Stimulated activated CD8-positive, alpha-beta memory T cell treated with anti-CD3 and anti-CD28 coated beads, Interleukin-4, amount 100 ng/mL, for 4 hours (primary cell): ENCODE data around the gene ITGB3BP.
"Not testable (repeated sequence)": the region's sequence is repeated elsewhere in the genome, so short reads cannot be mapped to it uniquely, and the experiment has no call there.

Source experiments
- DNase-seq, 2 donors: peaks; one replicate each; pipeline ENCODE4 v3.0.0-alpha.2; 2020; ENCODE audit warnings: low read depth in 2 of 2, low spot score in 1 of 2

Gene ITGB3BP

GRCh38 chr1:63509718-63510117 lies 13.3 kb downstream of the ITGB3BP start:
- DNase-seq = no peak

- DNase-seq = no peak
Observed at GRCh38 chr1:63506782-63507181, 16.2 kb downstream of the ITGB3BP start.

GRCh38 chr1:63501256-63501655 lies 21.8 kb downstream of the ITGB3BP start:
- no peak for DNase-seq

- no peak for DNase-seq
Observed at GRCh38 chr1:63498106-63498505, 24.9 kb downstream of the ITGB3BP start.

- DNase-seq = no peak
Observed at GRCh38 chr1:63497577-63497976, 25.4 kb downstream of the ITGB3BP start.

- no peak for DNase-seq
Observed at GRCh38 chr1:63487336-63488065, 35.5 kb downstream of the ITGB3BP start.

GRCh38 chr1:63486629-63487028 lies 36.4 kb downstream of the ITGB3BP start:
- no peak for DNase-seq

- DNase-seq = no peak
Observed at GRCh38 chr1:63480057-63480456, 43.0 kb downstream of the ITGB3BP start.

GRCh38 chr1:63475761-63476160 lies 47.3 kb downstream of the ITGB3BP start:
- DNase-seq = no peak

GRCh38 chr1:63468683-63469082 lies 54.3 kb downstream of the ITGB3BP start:
- not testable (repeated sequence) for DNase-seq

- no peak for DNase-seq
Observed at GRCh38 chr1:63466759-63467158, 56.3 kb downstream of the ITGB3BP start.

GRCh38 chr1:63466181-63466580 lies 56.8 kb downstream of the ITGB3BP start:
- no peak for DNase-seq

- DNase-seq = no peak
Observed at GRCh38 chr1:63463248-63463647, 59.8 kb downstream of the ITGB3BP start.

GRCh38 chr1:63461661-63462230 lies 61.3 kb downstream of the ITGB3BP start:
- DNase-seq = no peak

GRCh38 chr1:63458750-63459149 lies 64.3 kb downstream of the ITGB3BP start:
- no peak for DNase-seq

GRCh38 chr1:63454269-63454668 lies 68.8 kb downstream of the ITGB3BP start:
- no peak for DNase-seq

GRCh38 chr1:63453232-63453631 lies 69.8 kb downstream of the ITGB3BP start:
- DNase-seq = no peak

GRCh38 chr1:63450416-63450815 lies 72.6 kb downstream of the ITGB3BP start:
- no peak for DNase-seq

- no peak for DNase-seq
Observed at GRCh38 chr1:63448731-63449246, 74.2 kb downstream of the ITGB3BP start.

GRCh38 chr1:63442141-63442475 lies 80.9 kb downstream of the ITGB3BP start:
- no peak for DNase-seq

GRCh38 chr1:63435161-63435560 lies 87.9 kb downstream of the ITGB3BP start:
- DNase-seq = no peak

- no peak for DNase-seq
Observed at GRCh38 chr1:63429281-63429680, 93.7 kb downstream of the ITGB3BP start.

GRCh38 chr1:63428815-63429214 lies 94.2 kb downstream of the ITGB3BP start:
- DNase-seq = no peak
